HG03457 (cell line): ENCODE data around the gene NRL.
"Not testable (repeated sequence)": the region's sequence is repeated elsewhere in the genome, so short reads cannot be mapped to it uniquely, and the experiment has no call there.

Experiments used
- ATAC-seq: cut with Tn5 transposase; IDR thresholded peaks from one replicate; pipeline ENCODE4 v1.9.1; 2021; ENCODE audit warnings: moderate number of reproducible peaks; ENCODE audit not compliant: unreplicated experiment

NRL gene

GRCh38 chr14:24127673-24128072, 12.9 kb upstream of the NRL start:
- ATAC-seq = no peak

- no peak for ATAC-seq
These were observed 12.2 kb upstream of the NRL start for GRCh38 chr14:24126939-24127338.

- no peak for ATAC-seq
These were observed 9.0 kb upstream of the NRL start for GRCh38 chr14:24123424-24124417.

- no peak for ATAC-seq
These were observed 8.1 kb upstream of the NRL start for GRCh38 chr14:24122898-24123297.

GRCh38 chr14:24122416-24122815, 7.7 kb upstream of the NRL start:
- ATAC-seq = no peak

GRCh38 chr14:24121210-24121609, 6.5 kb upstream of the NRL start:
- ATAC-seq = no peak

- no peak for ATAC-seq
These were observed 4.9 kb upstream of the NRL start for GRCh38 chr14:24119691-24120090.

GRCh38 chr14:24117179-24117578, 2.4 kb upstream of the NRL start:
- ATAC-seq = no peak

GRCh38 chr14:24116128-24116814, 1.5 kb upstream of the NRL start:
- no peak for ATAC-seq

GRCh38 chr14:24115422-24116127, 826 bp upstream of the NRL start:
- no peak for ATAC-seq

GRCh38 chr14:24113801-24114531, 783 bp downstream of the NRL start:
- peak; percentile 22 for ATAC-seq

GRCh38 chr14:24113379-24113800, 1.4 kb downstream of the NRL start:
- no peak for ATAC-seq

- no peak for ATAC-seq
These were observed 4.2 kb downstream of the NRL start for GRCh38 chr14:24110523-24110922.

GRCh38 chr14:24110060-24110459, 4.7 kb downstream of the NRL start:
- no peak for ATAC-seq

GRCh38 chr14:24108336-24108874, 6.3 kb downstream of the NRL start:
- ATAC-seq = no peak

- no peak for ATAC-seq
These were observed 8.0 kb downstream of the NRL start for GRCh38 chr14:24106672-24107271.

GRCh38 chr14:24105609-24106239, 9.0 kb downstream of the NRL start:
- ATAC-seq = not testable (repeated sequence)

- no peak for ATAC-seq
These were observed 11.3 kb downstream of the NRL start for GRCh38 chr14:24103451-24103850.

GRCh38 chr14:24102357-24103048, 12.2 kb downstream of the NRL start:
- ATAC-seq = no peak
